HG03469 (cell line): ENCODE results near the gene FREM2.

Source experiments
- ATAC-seq: cut with Tn5 transposase; IDR thresholded peaks from one replicate; pipeline ENCODE4 v1.9.1; 2021; ENCODE audit warnings: mild to moderate bottlenecking, moderate library complexity, moderate number of reproducible peaks; ENCODE audit not compliant: unreplicated experiment

The FREM2 gene

GRCh38 chr13:38883783-38884182 is 196.9 kb downstream of the FREM2 start:
- ATAC-seq: no peak

GRCh38 chr13:38888309-38888708 is 201.4 kb downstream of the FREM2 start:
- ATAC-seq: no peak

GRCh38 chr13:38895075-38895474 is 208.2 kb downstream of the FREM2 start:
- ATAC-seq: no peak

GRCh38 chr13:38897521-38897920 is 210.6 kb downstream of the FREM2 start:
- no peak for ATAC-seq

GRCh38 chr13:38898481-38898880 is 211.6 kb downstream of the FREM2 start:
- no peak for ATAC-seq

- no peak for ATAC-seq
Observed at GRCh38 chr13:38899571-38899970, 212.7 kb downstream of the FREM2 start.

GRCh38 chr13:38900188-38900587 is 213.3 kb downstream of the FREM2 start:
- no peak for ATAC-seq

GRCh38 chr13:38902551-38902950 is 215.7 kb downstream of the FREM2 start:
- no peak for ATAC-seq

GRCh38 chr13:38905081-38905480 is 218.2 kb downstream of the FREM2 start:
- no peak for ATAC-seq

GRCh38 chr13:38905861-38906260 is 219.0 kb downstream of the FREM2 start:
- no peak for ATAC-seq

GRCh38 chr13:38908574-38908973 is 221.7 kb downstream of the FREM2 start:
- ATAC-seq: no peak

GRCh38 chr13:38914070-38914469 is 227.2 kb downstream of the FREM2 start:
- no peak for ATAC-seq

- ATAC-seq: no peak
Observed at GRCh38 chr13:38921081-38921480, 234.2 kb downstream of the FREM2 start.

- no peak for ATAC-seq
Observed at GRCh38 chr13:38922170-38922569, 235.3 kb downstream of the FREM2 start.

- ATAC-seq: no peak
Observed at GRCh38 chr13:38933786-38934185, 246.9 kb downstream of the FREM2 start.
